Lower lobe of right lung (tissue), 2 donors: ENCODE data around the gene EVC. TPM values are rescaled to one million over a fixed set of nuclear protein-coding genes. Genes with fewer than 3 reads are reported as not detected.
A peak's percentile ranks its signal among the peaks of the same experiment; 100 is the strongest.

ENCODE experiments used
- ATAC-seq, 2 donors: fragments of 200-7000 bp; cut with Tn5 transposase; one replicate each; pipeline ENCODE4 v1.9.1; 2020 to 2022; ENCODE audit warnings: mild to moderate bottlenecking in 2 of 2, moderate library complexity in 2 of 2
- DNase-seq: peaks from one replicate; pipeline ENCODE4 v3.0.0-alpha.2; 2020
- H3K27ac ChIP-seq: fragments of 200-600 bp; one replicate; pipeline ENCODE4 v1.8.0; 2022
- H3K27me3 ChIP-seq: fragments of 200-600 bp; one replicate; pipeline ENCODE4 v1.8.0; 2022; ENCODE audit warnings: low read depth
- H3K36me3 ChIP-seq: fragments of 200-600 bp; one replicate; pipeline ENCODE4 v1.8.0; 2022; ENCODE audit warnings: mild to moderate bottlenecking
- H3K4me1 ChIP-seq: fragments of 200-600 bp; one replicate; pipeline ENCODE4 v1.8.0; 2022
- H3K4me3 ChIP-seq: fragments of 200-600 bp; one replicate; pipeline ENCODE4 v1.8.0; 2022; ENCODE audit warnings: mild to moderate bottlenecking
- H3K9me3 ChIP-seq: fragments of 200-600 bp; one replicate; pipeline ENCODE4 v1.8.0; 2022
- CTCF ChIP-seq: fragments of 200-600 bp; IDR thresholded peaks from one replicate; pipeline ENCODE4 v1.8.0; 2022; ENCODE audit warnings: antibody characterized with exemption, mild to moderate bottlenecking
- intact Hi-C: fragments of 100-400 bp; cut with DNase I; formaldehyde crosslinking; loops from one replicate; pipeline ENCODE4 v1.11.0; 2022
- total RNA-seq: library from RNA; stranded (reverse); fragmentation: NEBNext Ultra II Directional; extraction: Animal tissue kit (Norgen Biotek cat#: 25700); gene quantifications from one replicate; pipeline ENCODE4 v1.2.1, GENCODE V29; 2021
- donor health status: DM: no; HTN: yes; CAD: no; lungs with severe emphysema.

Gene EVC
- total RNA-seq, 1 donor from 2014 or later, result 24.3 TPM

- H3K27me3 ChIP-seq, result no peaks in the 10 kb centered on the region
- no peak for TF ChIP-seq CTCF
- no peaks in the 10 kb centered on the region for H3K9me3 ChIP-seq
- intact Hi-C loops, result no loop called here
- DNase-seq (no peak), ATAC-seq (peak in 1 of 2 donors; percentile 19)
- no peaks in the 10 kb centered on the region for H3K4me1 ChIP-seq
- H3K27ac ChIP-seq, result no peak overlapping the region
- H3K36me3 ChIP-seq, result peaks cover 41% of the 10 kb centered on the region
- no peak overlapping the region for H3K4me3 ChIP-seq
Measured at GRCh38 chr4:5782829-5783476, 72.0 kb downstream of the EVC start.

GRCh38 chr4:5783486-5783885 is 72.5 kb downstream of the EVC start:
- TF ChIP-seq CTCF, result no peak
- Histone ChIP-seq H3K27ac (no peak overlapping the region), H3K9me3 (no peaks in the 10 kb centered on the region), H3K36me3 (peaks cover 45% of the 10 kb centered on the region), H3K4me3 (no peak overlapping the region), H3K27me3 (no peaks in the 10 kb centered on the region), H3K4me1 (no peaks in the 10 kb centered on the region)
- intact Hi-C loops, result no loop called here
- ATAC-seq, result no peak
- no peak for DNase-seq

GRCh38 chr4:5784021-5784420 is 73.0 kb downstream of the EVC start:
- TF ChIP-seq CTCF, result no peak
- no peak overlapping the region for H3K4me3 ChIP-seq
- no peak overlapping the region for H3K27ac ChIP-seq
- H3K9me3 ChIP-seq, result no peaks in the 10 kb centered on the region
- ATAC-seq (no peak), DNase-seq (no peak)
- H3K36me3 ChIP-seq, result peaks cover 45% of the 10 kb centered on the region
- intact Hi-C loops, result no loop called here
- no peaks in the 10 kb centered on the region for H3K4me1 ChIP-seq
- no peaks in the 10 kb centered on the region for H3K27me3 ChIP-seq

- ATAC-seq (no peak), DNase-seq (no peak)
- no peak overlapping the region for H3K27ac ChIP-seq
- no peaks in the 10 kb centered on the region for H3K27me3 ChIP-seq
- intact Hi-C loops, result no loop called here
- peaks cover 45% of the 10 kb centered on the region for H3K36me3 ChIP-seq
- TF ChIP-seq CTCF, result no peak
- no peaks in the 10 kb centered on the region for H3K9me3 ChIP-seq
- no peak overlapping the region for H3K4me3 ChIP-seq
- H3K4me1 ChIP-seq, result no peaks in the 10 kb centered on the region
Measured at GRCh38 chr4:5784960-5785611, 74.1 kb downstream of the EVC start.

GRCh38 chr4:5785806-5786680 is 75.0 kb downstream of the EVC start:
- Histone ChIP-seq H3K4me3 (no peak overlapping the region), H3K27ac (no peak overlapping the region), H3K27me3 (no peaks in the 10 kb centered on the region), H3K4me1 (no peaks in the 10 kb centered on the region), H3K36me3 (peaks cover 45% of the 10 kb centered on the region), H3K9me3 (no peaks in the 10 kb centered on the region)
- DNase-seq (no peak), ATAC-seq (no peak)
- TF ChIP-seq CTCF, result no peak
- intact Hi-C loops, result no loop called here
